ENCODE measurements around the gene CEP170. TPM values are rescaled to one million over a fixed set of nuclear protein-coding genes. Genes with fewer than 3 reads are reported as not detected.
A peak's percentile ranks its signal among the peaks of the same experiment; 100 is the strongest.

Gene CEP170
- total RNA-seq, 1 donor from 2014 or later = 168 TPM

DNA sequence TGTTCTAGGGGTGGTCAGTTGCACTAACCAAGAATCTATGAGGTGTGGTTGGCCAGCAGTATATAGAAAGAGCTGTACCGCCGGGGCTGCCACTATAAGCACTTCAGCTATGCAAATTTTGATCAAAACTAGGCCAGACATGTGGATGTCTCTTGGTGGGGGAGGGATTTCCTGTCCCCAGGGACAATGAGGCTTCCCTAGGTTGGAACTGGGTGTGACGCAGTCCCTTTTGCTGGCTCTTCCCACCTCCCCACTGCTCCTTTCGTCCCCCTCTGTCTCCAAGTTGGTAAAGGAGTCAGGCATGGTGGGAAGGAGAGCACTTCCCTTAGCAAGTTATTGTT is 14.3 kb upstream of the CEP170 start:
- peaks cover 55% of the 10 kb centered on the region for H3K4me1 Mint-ChIP-seq (ENCODE audit: unreplicated experiment)
- TF ChIP-seq, protein P1, sequence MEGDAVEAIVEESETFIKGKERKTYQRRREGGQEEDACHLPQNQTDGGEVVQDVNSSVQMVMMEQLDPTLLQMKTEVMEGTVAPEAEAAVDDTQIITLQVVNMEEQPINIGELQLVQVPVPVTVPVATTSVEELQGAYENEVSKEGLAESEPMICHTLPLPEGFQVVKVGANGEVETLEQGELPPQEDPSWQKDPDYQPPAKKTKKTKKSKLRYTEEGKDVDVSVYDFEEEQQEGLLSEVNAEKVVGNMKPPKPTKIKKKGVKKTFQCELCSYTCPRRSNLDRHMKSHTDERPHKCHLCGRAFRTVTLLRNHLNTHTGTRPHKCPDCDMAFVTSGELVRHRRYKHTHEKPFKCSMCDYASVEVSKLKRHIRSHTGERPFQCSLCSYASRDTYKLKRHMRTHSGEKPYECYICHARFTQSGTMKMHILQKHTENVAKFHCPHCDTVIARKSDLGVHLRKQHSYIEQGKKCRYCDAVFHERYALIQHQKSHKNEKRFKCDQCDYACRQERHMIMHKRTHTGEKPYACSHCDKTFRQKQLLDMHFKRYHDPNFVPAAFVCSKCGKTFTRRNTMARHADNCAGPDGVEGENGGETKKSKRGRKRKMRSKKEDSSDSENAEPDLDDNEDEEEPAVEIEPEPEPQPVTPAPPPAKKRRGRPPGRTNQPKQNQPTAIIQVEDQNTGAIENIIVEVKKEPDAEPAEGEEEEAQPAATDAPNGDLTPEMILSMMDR (IDR thresholded peaks at IDR 0.05; ENCODE audit: unreplicated experiment) = no peak
- no peaks in the 10 kb centered on the region for H3K9me3 Mint-ChIP-seq (ENCODE audit: unreplicated experiment)
- DNase-seq (ENCODE audit: low spot score) = no peak
- H3K27ac Mint-ChIP-seq (ENCODE audit: unreplicated experiment) = peak overlapping the region; percentile 94
- no peaks in the 10 kb centered on the region for H3K27me3 Mint-ChIP-seq (ENCODE audit: unreplicated experiment)
- H3K4me3 Mint-ChIP-seq (ENCODE audit: unreplicated experiment) = no peak overlapping the region
- H3K36me3 Mint-ChIP-seq (ENCODE audit: low read depth, unreplicated experiment) = peaks cover 7% of the 10 kb centered on the region

DNA sequence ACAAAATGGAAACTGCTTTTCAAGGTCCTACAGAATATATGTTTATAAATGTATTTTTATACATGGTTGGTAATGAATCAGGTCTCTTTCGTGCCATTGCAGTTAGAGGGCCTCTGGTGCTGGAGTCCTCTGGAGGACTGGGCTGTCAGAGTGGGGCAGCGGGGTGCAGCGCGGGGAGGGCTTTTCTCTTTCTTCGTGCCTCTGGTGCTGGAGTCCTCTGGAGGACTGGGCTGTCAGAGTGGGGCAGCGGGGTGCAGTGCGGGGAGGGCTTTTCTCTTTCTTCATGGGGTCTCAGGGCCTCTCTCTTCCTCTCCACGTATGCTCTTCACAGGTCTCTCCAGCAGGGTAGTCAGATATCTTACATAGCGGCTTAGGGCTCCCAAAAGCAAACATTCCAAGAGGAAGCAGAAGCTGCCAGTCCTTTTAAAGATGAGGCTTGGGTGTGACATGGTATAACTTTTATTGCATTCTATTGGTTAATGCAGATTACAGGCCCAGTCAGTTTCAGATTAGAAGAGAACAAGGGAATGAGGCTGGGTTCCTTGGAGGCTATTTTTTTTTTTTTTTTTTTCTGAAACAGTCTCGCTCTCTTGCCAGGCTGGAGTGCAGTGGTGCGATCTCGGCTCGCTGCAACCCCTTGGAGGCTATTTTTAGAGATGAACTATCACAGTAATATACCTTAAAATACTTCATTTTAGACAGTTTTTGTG is 13.8 kb upstream of the CEP170 start:
- no peak for DNase-seq (ENCODE audit: low spot score)
- peaks cover 59% of the 10 kb centered on the region for H3K4me1 Mint-ChIP-seq (ENCODE audit: unreplicated experiment)
- H3K36me3 Mint-ChIP-seq (ENCODE audit: low read depth, unreplicated experiment) = peaks cover 7% of the 10 kb centered on the region
- TF ChIP-seq, protein P1 (IDR thresholded peaks at IDR 0.05; ENCODE audit: unreplicated experiment) = no peak
- peak overlapping the region; percentile 94 for H3K27ac Mint-ChIP-seq (ENCODE audit: unreplicated experiment)
- H3K27me3 Mint-ChIP-seq (ENCODE audit: unreplicated experiment) = no peaks in the 10 kb centered on the region
- no peaks in the 10 kb centered on the region for H3K9me3 Mint-ChIP-seq (ENCODE audit: unreplicated experiment)
- H3K4me3 Mint-ChIP-seq (ENCODE audit: unreplicated experiment) = no peak overlapping the region

DNA sequence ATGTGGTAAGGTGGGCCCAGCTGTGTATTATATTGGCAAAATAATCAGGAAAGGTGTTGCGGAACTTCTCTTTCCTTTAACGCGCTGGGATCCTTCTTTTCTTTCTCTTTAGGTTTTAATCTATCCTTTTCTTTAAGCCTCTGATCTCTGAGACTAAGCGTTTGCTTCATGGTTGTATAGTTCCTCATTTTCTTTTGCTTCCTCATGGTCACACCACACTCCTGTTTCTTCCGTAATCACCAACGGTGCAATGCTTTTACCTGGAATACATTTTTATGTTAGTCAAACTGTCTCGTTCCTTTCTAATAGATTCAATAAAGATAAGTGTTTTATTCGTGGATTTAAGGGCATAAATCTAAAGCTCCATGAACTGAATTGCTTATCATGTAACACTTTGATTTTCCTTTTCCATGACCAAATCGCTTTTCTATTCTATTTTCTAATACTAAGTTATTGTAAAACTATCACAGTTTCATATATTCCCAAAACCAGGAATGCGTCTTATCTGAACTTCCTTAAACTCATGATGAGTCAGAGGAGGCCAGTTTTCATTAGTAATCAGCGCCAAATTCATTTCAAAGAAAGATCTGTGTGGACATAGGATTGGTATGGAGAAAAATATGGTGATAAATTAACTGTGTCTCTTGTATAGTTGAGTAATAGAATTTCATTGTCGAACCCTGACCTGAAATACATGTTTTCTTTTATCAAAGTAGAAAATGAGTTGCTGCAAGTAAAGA is 13.0 kb upstream of the CEP170 start:
- TF ChIP-seq, protein P1 (IDR thresholded peaks at IDR 0.05; ENCODE audit: unreplicated experiment) = no peak
- peaks cover 7% of the 10 kb centered on the region for H3K36me3 Mint-ChIP-seq (ENCODE audit: low read depth, unreplicated experiment)
- H3K27me3 Mint-ChIP-seq (ENCODE audit: unreplicated experiment) = no peaks in the 10 kb centered on the region
- no peak overlapping the region for H3K4me3 Mint-ChIP-seq (ENCODE audit: unreplicated experiment)
- peaks cover 60% of the 10 kb centered on the region for H3K4me1 Mint-ChIP-seq (ENCODE audit: unreplicated experiment)
- DNase-seq (ENCODE audit: low spot score) = no peak
- H3K27ac Mint-ChIP-seq (ENCODE audit: unreplicated experiment) = peak overlapping the region; percentile 61
- no peaks in the 10 kb centered on the region for H3K9me3 Mint-ChIP-seq (ENCODE audit: unreplicated experiment)

DNA sequence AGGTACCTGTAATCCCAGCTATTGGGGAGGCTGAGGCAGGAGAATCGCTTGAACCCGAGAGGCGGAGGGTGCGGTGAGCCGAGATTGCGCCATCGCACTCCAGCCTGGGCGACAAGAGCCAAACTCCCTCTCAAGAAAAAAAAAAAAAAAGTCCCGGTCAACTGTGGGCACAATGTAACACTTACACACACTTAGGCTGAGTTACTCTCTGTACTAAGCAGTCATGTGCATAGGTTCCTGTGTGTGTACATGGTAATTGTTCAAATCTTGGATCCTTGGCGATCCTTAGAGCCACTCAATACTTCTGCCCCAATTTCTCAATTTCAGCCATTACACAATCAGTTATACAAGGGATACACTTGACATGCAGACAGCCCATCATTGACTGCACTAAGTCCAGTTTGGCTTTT is 12.4 kb upstream of the CEP170 start:
- Mint-ChIP-seq H3K4me1 (ENCODE audit: unreplicated experiment) (peaks cover 55% of the 10 kb centered on the region), H3K27ac (ENCODE audit: unreplicated experiment) (peak overlapping the region; percentile 61), H3K9me3 (ENCODE audit: unreplicated experiment) (no peaks in the 10 kb centered on the region), H3K27me3 (ENCODE audit: unreplicated experiment) (no peaks in the 10 kb centered on the region), H3K36me3 (ENCODE audit: low read depth, unreplicated experiment) (peaks cover 7% of the 10 kb centered on the region), H3K4me3 (ENCODE audit: unreplicated experiment) (no peak overlapping the region)
- TF ChIP-seq, protein P1 (IDR thresholded peaks at IDR 0.05; ENCODE audit: unreplicated experiment) = no peak
- no peak for DNase-seq (ENCODE audit: low spot score)

DNA sequence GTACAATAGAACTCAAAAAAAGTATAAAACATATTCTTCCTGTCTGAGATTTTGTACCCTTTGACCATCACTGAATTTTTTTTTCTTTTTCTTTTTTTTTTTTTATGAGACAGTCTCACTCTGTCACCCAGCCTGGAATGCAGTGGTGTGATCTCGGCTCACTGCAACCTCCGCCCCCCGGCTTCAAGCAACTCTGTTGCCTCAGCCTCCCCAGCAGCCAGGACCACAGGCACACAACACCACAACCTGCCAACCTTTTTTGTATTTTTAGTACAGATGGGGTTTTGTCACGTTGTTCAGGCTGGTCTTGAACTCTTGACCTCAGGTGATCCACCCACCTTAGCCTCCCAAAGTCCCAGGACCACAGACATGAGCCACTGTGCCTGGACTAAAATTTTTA is 11.2 kb upstream of the CEP170 start:
- Mint-ChIP-seq H3K9me3 (ENCODE audit: unreplicated experiment) (no peaks in the 10 kb centered on the region), H3K27me3 (ENCODE audit: unreplicated experiment) (no peaks in the 10 kb centered on the region), H3K4me3 (ENCODE audit: unreplicated experiment) (no peak overlapping the region), H3K36me3 (ENCODE audit: low read depth, unreplicated experiment) (peaks cover 7% of the 10 kb centered on the region), H3K27ac (ENCODE audit: unreplicated experiment) (no peak overlapping the region), H3K4me1 (ENCODE audit: unreplicated experiment) (peaks cover 57% of the 10 kb centered on the region)
- TF ChIP-seq, protein P1 (IDR thresholded peaks at IDR 0.05; ENCODE audit: unreplicated experiment) = no peak
- no peak for DNase-seq (ENCODE audit: low spot score)
